K562 (cell line): ENCODE results near the gene UTP11. TPM values are rescaled to one million over a fixed set of nuclear protein-coding genes. Genes with fewer than 3 reads are reported as not detected.

ENCODE experiments used
- ATAC-seq: fragments of 200-7000 bp; cut with Tn5 transposase; 3 replicates; pipeline ENCODE4 v1.9.1; 2020; ENCODE audit warnings: moderate library complexity
- BruUV-seq: library from RNA; stranded (reverse); fragments of 400-500 nt; replicated peaks from 2 replicates; lab custom pipeline; 2021; lab: Mats Ljungman, UMichigan
- CTCF ChIA-PET: fragments of 300-600 bp; formaldehyde crosslinking; extraction: SDS; loops from one replicate; lab custom pipeline; 2021; ENCODE audit warnings: low intra/inter-chr PET ratio; lab: Yijun Ruan, JAX
- POLR2A ChIA-PET: fragments of 300-600, 350-650 bp; sonication (Branson Sonifier 250); formaldehyde crosslinking; extraction: SDS; loops from one replicate; lab custom pipeline; 2021; ENCODE audit warnings: antibody characterized with exemption, inconsistent platforms; lab: Yijun Ruan, JAX
- DNase-seq, 4 experiments: peaks; one replicate each; pipeline versions ENCODE4 v3.0.0 to v3.0.0-alpha.2; 2011 to 2018; ENCODE audit warnings: low spot score in 3 of 4, mixed read lengths in 3 of 4; ENCODE audit errors: extremely low read depth in 1 of 4
- FAIRE-seq: peaks from 2 replicates; lab custom pipeline; 2011; peaks lifted over from hg19 to GRCh38; lab: Jason Lieb, UNC
- H2AFZ ChIP-seq: 2 replicates; pipeline ENCODE4 v1.6.0; 2011; ENCODE audit warnings: low read depth, low read length, control low read depth, inconsistent platforms
- H3K27ac ChIP-seq: fragments of 200-600 bp; 3 replicates; pipeline ENCODE4 v1.8.0; 2011; ENCODE audit warnings: low read depth, mild to moderate bottlenecking, control low read depth, inconsistent platforms, low read length, moderate library complexity, mixed read lengths; ENCODE audit errors: extremely low read depth
- H3K27me3 ChIP-seq, 2 experiments: fragments of 300-600 bp in 1 of 2; 2 replicates in 1 of 2; 3 replicates in 1 of 2; pipeline versions ENCODE4 v1.6.0 to v1.8.0; 2011; ENCODE audit warnings: inconsistent platforms in 2 of 2, low read length in 2 of 2, mild to moderate bottlenecking in 1 of 2, mixed read lengths in 1 of 2, moderate library complexity in 1 of 2; ENCODE audit not compliant: control insufficient read depth in 2 of 2, insufficient read depth in 2 of 2
- H3K36me3 ChIP-seq: fragments of 300-600 bp; 3 replicates; pipeline ENCODE4 v1.8.0; 2011; ENCODE audit warnings: mild to moderate bottlenecking, low read length, inconsistent platforms; ENCODE audit not compliant: control insufficient read depth, insufficient read depth
- H3K4me1 ChIP-seq, 2 experiments: fragments of 200-600 bp in 1 of 2; replicated peaks in 1 of 2; 2 replicates in 1 of 2; 3 replicates in 1 of 2; pipeline versions ENCODE4 v1.5.1 to v1.8.0; 2011; ENCODE audit warnings: inconsistent platforms in 2 of 2, low read length in 2 of 2, mild to moderate bottlenecking in 1 of 2, mixed read lengths in 1 of 2, moderate library complexity in 1 of 2; ENCODE audit not compliant: control insufficient read depth in 2 of 2, insufficient read depth in 2 of 2
- H3K4me2 ChIP-seq: 2 replicates; pipeline ENCODE4 v1.6.1; 2011; ENCODE audit warnings: low read length, control low read depth, inconsistent platforms, mixed read lengths; ENCODE audit not compliant: insufficient read depth
- H3K4me3 ChIP-seq: fragments of 200-600 bp; sonication (generic), shearing (Covaris generic); 2 replicates; pipeline ENCODE4 v1.5.1; 2016; ENCODE audit warnings: control low read depth, inconsistent platforms
- H3K79me2 ChIP-seq: fragments of 200-600 bp; 3 replicates; pipeline ENCODE4 v1.8.0; 2011; ENCODE audit warnings: low read length, inconsistent platforms; ENCODE audit not compliant: control insufficient read depth, insufficient read depth
- H3K9ac ChIP-seq, 2 experiments: 2 replicates each; pipeline versions ENCODE4 v1.6.0 to v1.6.1; 2011; ENCODE audit warnings: low read depth in 2 of 2, low read length in 2 of 2, control low read depth in 1 of 2, inconsistent platforms in 1 of 2, mild to moderate bottlenecking in 1 of 2, mixed read lengths in 1 of 2; ENCODE audit not compliant: insufficient read depth in 1 of 2
- H3K9me1 ChIP-seq: one replicate; pipeline ENCODE4 v1.6.0; 2011; ENCODE audit warnings: inconsistent platforms, mild to moderate bottlenecking, low read length, moderate library complexity; ENCODE audit not compliant: control insufficient read depth, insufficient read depth
- H3K9me3 ChIP-seq: replicated peaks from 2 replicates; pipeline ENCODE4 v1.5.1; 2011; ENCODE audit warnings: low read depth, low read length, inconsistent platforms; ENCODE audit not compliant: control insufficient read depth, insufficient read depth
- H4K20me1 ChIP-seq: replicated peaks from 2 replicates; pipeline ENCODE4 v1.6.1; 2011; ENCODE audit warnings: low read length, inconsistent platforms, mixed read lengths; ENCODE audit not compliant: control insufficient read depth, insufficient read depth
- CTBP1 ChIP-seq: fragments of 450-650 bp; IDR thresholded peaks from 2 replicates; pipeline ENCODE4 v1.6.1; 2016; ENCODE audit warnings: borderline replicate concordance
- POLR2G ChIP-seq: fragments of 200-400 bp; formaldehyde crosslinking; IDR thresholded peaks from 2 replicates; pipeline ENCODE4 v1.6.1; 2017; ENCODE audit warnings: low read depth, mild to moderate bottlenecking, antibody characterized with exemption, low read length, moderate library complexity
- ZNF143 ChIP-seq: sonication (generic); formaldehyde crosslinking; IDR thresholded peaks from 2 replicates; pipeline ENCODE4 v1.9.0; 2022; ENCODE audit warnings: mild to moderate bottlenecking, missing genetic modification reagents
- WGBS: fragments of 100-300 bp; shearing (Covaris generic); methylation state at CpG from one replicate; pipeline ENCODE4 v1.1.6; 2016; ENCODE audit warnings: low coverage, mixed read lengths; ENCODE audit not compliant: insufficient coverage; ENCODE audit errors: missing lambda C conversion rate; 5-methylcytosine and 5-hydroxymethylcytosine counted together
- in situ Hi-C: fragments of 300-500 bp; cut with MboI; formaldehyde crosslinking; loops from 4 replicates; pipeline ENCODE4 v1.15.0; 2018; ENCODE audit warnings: inconsistent platforms, mixed read lengths
- intact Hi-C: fragments of 100-400 bp; cut with micrococcal nuclease; formaldehyde crosslinking; loops from 2 replicates; pipeline ENCODE4 v1.14.2; 2022
- polyA plus RNA-seq, 8 experiments: library from polyadenylated mRNA; depleted of rRNA in 4 of 8; stranded (reverse) in 5 of 8; unstranded in 3 of 8; fragments of >200 nt; fragmentation: Nextera tagmentation in 2 of 8; fragmentation: Illumina TruSeq in 1 of 8; extraction: Ambion mirVana in 2 of 8; extraction: Trizol in 1 of 8; gene quantifications; 2 replicates each; pipeline versions ENCODE4 v1.2.1 to v1.2.3, GENCODE V29; 2011 to 2014; ENCODE audit warnings: inconsistent platforms in 1 of 8, missing spikeins in 1 of 8
- total RNA-seq, 7 experiments: library from RNA; depleted of rRNA in 6 of 7; stranded (reverse); fragments of >200 nt in 6 of 7; fragmentation: Illumina TruSeq in 2 of 7; extraction: Trizol in 2 of 7; gene quantifications; 2 replicates each; pipeline versions ENCODE4 v1.2.1 to v1.2.3, GENCODE V29; 2011 to 2021; ENCODE audit warnings: low replicate concordance in 1 of 7

The UTP11 gene
- total and polyA plus RNA-seq, 9 of the 15 experiments (the other 6 are each of a cell fraction or from before 2014, with no cell fraction given), result 91.1 to 378 (median 221) TPM

- TF ChIP-seq CTBP1, result no peak
These were observed 17.4 kb downstream of the UTP11 start (continued) for GRCh38 chr1:38029685-38030511.

DNA sequence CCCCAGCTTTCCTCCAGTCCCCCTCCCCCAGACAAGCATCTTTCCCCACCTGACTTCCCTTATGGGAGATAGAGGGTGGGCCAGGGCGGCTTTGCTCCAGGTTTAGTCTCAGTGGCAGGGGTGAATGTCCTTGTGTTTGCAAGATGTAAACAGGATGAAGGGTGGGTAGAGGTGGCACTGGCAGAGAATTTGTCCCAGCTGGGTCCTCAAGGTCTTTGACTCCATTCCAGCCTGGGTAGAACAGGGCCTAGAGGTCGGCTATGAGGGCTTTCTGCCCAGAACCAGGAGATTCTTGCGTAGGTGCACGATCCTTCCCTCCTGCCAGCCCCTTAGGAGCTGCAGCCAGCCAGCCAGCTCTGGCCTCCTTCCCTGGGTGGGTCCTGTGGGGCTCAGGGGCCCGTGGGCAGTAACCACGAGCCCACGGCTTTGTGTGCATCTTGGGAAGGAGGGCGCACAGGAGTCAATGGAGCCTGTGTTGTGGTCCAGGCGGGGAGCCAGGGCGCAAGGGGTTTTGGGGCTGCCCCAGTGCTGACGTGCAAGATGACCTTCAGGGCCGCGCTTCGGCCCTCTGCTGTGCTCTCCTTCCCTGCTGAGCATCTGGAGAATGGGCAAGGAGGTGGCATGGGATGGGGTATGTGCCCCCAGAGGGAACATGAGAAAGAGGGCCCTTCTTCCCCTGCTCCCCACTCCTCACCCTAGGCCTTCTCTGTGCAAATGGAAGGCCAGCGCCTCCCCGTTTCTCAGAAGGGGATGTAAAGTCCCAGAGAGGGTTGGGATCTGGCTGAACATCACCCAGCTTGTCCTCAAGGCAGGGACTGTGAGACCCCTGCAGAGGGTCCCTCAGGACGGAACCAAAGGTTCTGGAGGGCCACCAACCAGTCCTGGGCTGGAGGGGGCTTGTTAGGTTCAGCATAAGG, 18.3 kb downstream of the UTP11 start:
- peak overlapping the region in 1 of 2 experiments; percentile 8; a peak in 2 of 4 replicates for H3K9ac ChIP-seq
- intact Hi-C loops, result loop anchor here (10.0 kb wide), 1 partner anchor 474 kb away; no protein-coding TSS in a partner anchor
- no TSS peak for BruUV-seq
- WGBS, result 59% methylated on average over 15 of the region's 17 CpGs
- no peak overlapping the region for H2AFZ ChIP-seq
- no peaks in the 10 kb centered on the region for H3K79me2 ChIP-seq
- POLR2A ChIA-PET, result interaction anchor here (0.6 to 3.5 kb wide), 14 partner anchors 10 to 1086 kb away, joined by 3 to 33 read pairs (median 4); partner anchors contain the start of gene UTP11
- no peak overlapping the region for H3K4me3 ChIP-seq
- in situ Hi-C loops, result loop anchor here (25.0 kb wide), 1 partner anchor 556 kb away; no protein-coding TSS in a partner anchor
- no peak overlapping the region for H3K4me2 ChIP-seq
- H4K20me1 ChIP-seq, result peaks cover 17% of the 10 kb centered on the region
- peaks cover 10 to 38% of the 10 kb centered on the region in 2 experiments; a peak in 4 of 5 replicates for H3K4me1 ChIP-seq
- CTCF ChIA-PET, result no interaction called here
- peak; percentile 44; the same call in 1 of the 2 replicates for TF ChIP-seq POLR2G
- no peak for TF ChIP-seq ZNF143 (CRISPR knock-in tag)
- H3K27ac ChIP-seq, result no peak overlapping the region
- H3K27me3 ChIP-seq, result no peaks in the 10 kb centered on the region
- H3K9me1 ChIP-seq, result no peaks in the 10 kb centered on the region
- no peak for DNase-seq
- no peak for ATAC-seq
- no peak for FAIRE-seq
- H3K36me3 ChIP-seq, result peaks cover 18% of the 10 kb centered on the region; the same call in 2 of the 3 replicates
- H3K9me3 ChIP-seq, result no peaks in the 10 kb centered on the region
